ENCODE results near the gene KANK4.

DNA sequence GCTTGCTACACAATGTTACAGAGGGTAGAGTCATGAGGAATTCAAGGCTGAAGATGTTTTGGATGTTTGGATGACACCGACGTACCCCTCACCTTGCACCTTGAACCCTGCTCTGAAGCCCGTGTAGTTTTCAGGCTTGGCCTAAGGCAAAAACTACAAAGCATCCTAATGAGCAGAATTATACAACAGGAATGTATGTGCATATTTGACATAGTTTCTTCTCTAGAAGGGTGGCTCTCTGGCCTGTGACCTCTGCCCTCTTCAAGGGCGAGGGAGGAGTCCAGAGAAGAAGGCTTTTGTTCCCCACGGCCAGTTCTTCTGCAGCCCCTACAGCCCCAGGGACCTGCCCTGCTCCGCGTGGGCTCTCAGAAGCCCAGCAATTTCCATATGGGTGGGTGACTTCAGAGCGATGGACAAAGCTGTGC lies 81.3 kb downstream of the KANK4 start:
- TF ChIP-seq, protein P1, sequence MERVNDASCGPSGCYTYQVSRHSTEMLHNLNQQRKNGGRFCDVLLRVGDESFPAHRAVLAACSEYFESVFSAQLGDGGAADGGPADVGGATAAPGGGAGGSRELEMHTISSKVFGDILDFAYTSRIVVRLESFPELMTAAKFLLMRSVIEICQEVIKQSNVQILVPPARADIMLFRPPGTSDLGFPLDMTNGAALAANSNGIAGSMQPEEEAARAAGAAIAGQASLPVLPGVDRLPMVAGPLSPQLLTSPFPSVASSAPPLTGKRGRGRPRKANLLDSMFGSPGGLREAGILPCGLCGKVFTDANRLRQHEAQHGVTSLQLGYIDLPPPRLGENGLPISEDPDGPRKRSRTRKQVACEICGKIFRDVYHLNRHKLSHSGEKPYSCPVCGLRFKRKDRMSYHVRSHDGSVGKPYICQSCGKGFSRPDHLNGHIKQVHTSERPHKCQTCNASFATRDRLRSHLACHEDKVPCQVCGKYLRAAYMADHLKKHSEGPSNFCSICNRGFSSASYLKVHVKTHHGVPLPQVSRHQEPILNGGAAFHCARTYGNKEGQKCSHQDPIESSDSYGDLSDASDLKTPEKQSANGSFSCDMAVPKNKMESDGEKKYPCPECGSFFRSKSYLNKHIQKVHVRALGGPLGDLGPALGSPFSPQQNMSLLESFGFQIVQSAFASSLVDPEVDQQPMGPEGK (CRISPR knock-in tag; IDR thresholded peaks at IDR 0.05; ENCODE audit: borderline replicate concordance): no peak
- TF ChIP-seq ZFP30 (CRISPR knock-in tag; IDR thresholded peaks at IDR 0.05): no peak
- no peak for TF ChIP-seq RARB (CRISPR knock-in tag; IDR thresholded peaks at IDR 0.05)
- no peak for TF ChIP-seq ZNF565 (CRISPR knock-in tag; conservative IDR thresholded peaks at IDR 0.05; ENCODE audit: low read depth)
- TF ChIP-seq ZFP3 (CRISPR knock-in tag; IDR thresholded peaks at IDR 0.05): no peak
- no peak for TF ChIP-seq CSDC2 (CRISPR knock-in tag; IDR thresholded peaks at IDR 0.05)
- no peak for TF ChIP-seq ZC3H10 (CRISPR knock-in tag; IDR thresholded peaks at IDR 0.05)
- no peak for TF ChIP-seq SNAI2 (CRISPR knock-in tag; IDR thresholded peaks at IDR 0.05)
- no peak for TF ChIP-seq ARNTL (CRISPR knock-in tag; IDR thresholded peaks at IDR 0.05; ENCODE audit: borderline replicate concordance, low read depth)
- TF ChIP-seq ISL1 (CRISPR knock-in tag; IDR thresholded peaks at IDR 0.05): no peak
- TF ChIP-seq, protein P2, sequence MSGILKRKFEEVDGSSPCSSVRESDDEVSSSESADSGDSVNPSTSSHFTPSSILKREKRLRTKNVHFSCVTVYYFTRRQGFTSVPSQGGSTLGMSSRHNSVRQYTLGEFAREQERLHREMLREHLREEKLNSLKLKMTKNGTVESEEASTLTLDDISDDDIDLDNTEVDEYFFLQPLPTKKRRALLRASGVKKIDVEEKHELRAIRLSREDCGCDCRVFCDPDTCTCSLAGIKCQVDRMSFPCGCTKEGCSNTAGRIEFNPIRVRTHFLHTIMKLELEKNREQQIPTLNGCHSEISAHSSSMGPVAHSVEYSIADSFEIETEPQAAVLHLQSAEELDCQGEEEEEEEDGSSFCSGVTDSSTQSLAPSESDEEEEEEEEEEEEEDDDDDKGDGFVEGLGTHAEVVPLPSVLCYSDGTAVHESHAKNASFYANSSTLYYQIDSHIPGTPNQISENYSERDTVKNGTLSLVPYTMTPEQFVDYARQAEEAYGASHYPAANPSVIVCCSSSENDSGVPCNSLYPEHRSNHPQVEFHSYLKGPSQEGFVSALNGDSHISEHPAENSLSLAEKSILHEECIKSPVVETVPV (CRISPR knock-in tag; IDR thresholded peaks at IDR 0.05): no peak
- no peak for TF ChIP-seq ZNF70 (CRISPR knock-in tag; IDR thresholded peaks at IDR 0.05)
